HG03439 (cell line): ENCODE results near the gene CTNNBIP1.

ENCODE experiments used
- ATAC-seq: cut with Tn5 transposase; IDR thresholded peaks from one replicate; pipeline ENCODE4 v1.9.1; 2021; ENCODE audit warnings: mild to moderate bottlenecking, moderate library complexity; ENCODE audit not compliant: unreplicated experiment

CTNNBIP1 gene

GRCh38 chr1:9858293-9859035 lies 51.6 kb downstream of the CTNNBIP1 start:
- ATAC-seq, result no peak

- no peak for ATAC-seq
Measured at GRCh38 chr1:9855186-9855585, 54.9 kb downstream of the CTNNBIP1 start.

GRCh38 chr1:9853249-9853595 lies 56.8 kb downstream of the CTNNBIP1 start:
- no peak for ATAC-seq

DNA sequence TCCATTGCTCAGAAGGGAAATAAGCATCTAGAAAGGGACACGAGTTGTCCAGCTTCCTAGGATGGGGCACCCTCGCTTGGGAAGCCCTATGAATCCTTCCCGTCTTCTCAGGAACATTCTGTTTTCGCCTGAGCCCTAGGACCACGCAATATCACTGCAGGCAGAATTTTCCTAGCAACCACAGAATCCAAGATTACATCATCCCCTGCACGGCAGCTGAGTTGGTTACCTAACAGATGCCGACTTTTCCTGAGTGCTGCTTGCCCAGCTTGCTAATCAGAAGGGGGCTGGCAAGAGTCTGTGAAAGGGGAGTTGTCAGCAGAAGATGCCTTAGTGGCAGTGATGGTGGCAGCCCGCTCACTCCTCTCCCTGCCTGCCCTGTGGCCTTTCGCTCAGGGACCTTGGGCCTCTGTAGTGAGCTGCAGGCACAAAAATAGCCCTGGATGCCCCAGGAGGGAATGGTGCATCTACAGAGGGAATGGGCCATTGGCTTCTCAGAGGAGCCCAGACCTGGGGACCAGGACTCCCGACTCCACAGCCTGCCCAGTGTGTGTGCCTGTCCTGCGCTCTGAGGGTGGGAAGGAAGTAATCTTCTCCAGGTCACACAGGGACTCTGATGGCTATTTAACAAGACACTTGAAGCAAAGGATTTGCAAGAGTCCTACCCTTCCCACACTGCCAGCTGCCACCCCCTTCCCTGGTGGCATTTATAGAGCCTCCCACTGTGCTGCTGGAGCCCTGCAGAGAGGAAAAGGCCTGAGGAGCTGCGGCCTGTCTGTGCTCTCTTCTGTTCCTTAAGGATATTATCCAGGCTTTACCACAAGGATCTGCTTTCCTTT lies 57.4 kb downstream of the CTNNBIP1 start:
- no peak for ATAC-seq

- ATAC-seq, result no peak
Measured at GRCh38 chr1:9852004-9852403, 58.1 kb downstream of the CTNNBIP1 start.

DNA sequence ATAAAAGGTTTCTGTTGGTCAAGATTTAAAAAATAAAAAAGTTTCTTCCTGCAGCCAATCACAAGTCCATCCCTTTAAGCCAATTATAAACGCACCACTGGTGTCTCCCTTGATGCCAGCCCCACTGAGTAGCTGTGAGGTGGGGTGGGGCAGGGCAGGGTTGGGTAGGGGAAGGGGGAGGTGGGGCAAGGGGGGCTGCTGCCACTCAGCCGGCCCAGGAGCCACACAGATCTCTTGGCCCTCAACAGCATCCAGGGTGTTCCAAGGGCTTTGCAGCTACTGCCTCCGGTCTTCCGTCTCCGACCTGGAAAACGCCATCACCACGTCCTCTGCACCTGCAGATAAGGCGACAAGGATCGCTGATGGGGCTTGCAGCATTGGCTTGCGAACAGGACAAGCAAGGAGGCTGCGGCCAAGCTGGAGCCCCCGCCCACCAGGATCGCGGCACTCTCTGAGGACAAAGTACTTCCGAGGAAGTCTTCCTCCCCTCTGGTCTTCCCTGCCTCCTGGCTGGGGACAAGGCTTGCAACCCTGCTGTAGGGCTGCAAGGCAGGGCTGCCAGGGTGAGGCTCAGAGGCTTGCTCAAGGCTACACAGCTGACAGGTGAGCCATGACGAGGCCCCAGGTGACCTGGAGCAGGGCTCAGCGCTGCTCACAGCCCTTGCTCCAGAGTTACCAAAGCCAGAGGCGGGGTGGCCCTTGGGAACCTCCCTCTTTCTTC lies 59.5 kb downstream of the CTNNBIP1 start:
- ATAC-seq, result no peak

DNA sequence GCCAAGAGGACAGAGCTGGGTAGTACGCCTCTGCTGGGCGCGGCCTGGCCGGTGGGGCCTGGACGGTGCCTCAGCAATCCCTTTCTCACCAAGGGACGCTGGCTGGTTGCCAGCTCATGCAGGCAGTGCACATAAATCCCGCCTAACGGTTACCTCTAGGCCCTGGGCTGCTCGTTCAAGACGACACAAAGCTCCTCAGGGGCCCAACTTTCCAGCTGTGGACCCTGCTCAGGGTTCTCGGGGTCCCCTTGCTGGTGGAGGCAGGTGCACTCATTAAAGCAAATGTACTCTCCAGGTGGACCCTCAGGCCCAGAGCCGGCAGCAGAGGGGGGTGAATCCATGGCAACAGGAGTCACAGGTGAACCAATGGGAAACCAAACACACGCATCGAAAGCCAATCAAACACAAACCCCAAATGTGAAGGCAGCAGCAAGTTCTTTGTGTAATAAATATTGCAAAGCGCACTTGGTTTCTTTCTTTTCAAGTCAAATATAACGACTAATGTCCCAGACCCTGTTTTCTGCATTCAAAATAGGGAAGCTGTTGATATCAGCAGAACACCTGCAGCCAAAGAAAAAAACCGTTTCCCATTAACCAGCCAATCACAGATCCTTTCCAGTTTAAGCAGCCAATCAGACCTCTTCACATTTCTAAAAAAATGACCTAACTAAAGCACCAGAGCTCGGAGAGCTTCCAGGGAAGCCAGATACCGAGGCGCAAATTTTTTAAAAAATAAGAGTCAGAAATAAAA lies 60.2 kb downstream of the CTNNBIP1 start:
- no peak for ATAC-seq

GRCh38 chr1:9848022-9848421 lies 62.0 kb downstream of the CTNNBIP1 start:
- ATAC-seq, result no peak

GRCh38 chr1:9847269-9847668 lies 62.8 kb downstream of the CTNNBIP1 start:
- no peak for ATAC-seq

- no peak for ATAC-seq
Measured at GRCh38 chr1:9846611-9847171, 63.4 kb downstream of the CTNNBIP1 start.

DNA sequence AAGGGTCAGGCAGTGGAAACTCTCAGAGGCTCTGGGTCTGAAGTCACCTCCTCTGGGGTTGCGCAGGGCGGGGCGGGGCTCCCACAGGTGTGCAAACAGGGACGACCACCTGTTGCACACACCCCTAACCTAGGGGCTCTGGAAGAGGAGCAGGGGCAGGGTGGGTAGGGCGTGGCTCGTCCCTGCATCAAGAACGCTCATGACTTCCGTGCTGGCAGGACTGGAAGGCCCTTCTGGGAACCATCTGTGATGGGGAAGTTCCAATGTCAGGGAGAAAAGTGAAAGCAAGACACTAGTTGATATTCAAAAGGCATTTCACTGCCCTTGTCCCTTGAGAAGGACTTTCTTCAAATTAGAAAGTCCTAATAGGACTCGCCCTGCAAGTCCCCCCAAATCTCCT lies 64.2 kb downstream of the CTNNBIP1 start:
- ATAC-seq, result no peak

DNA sequence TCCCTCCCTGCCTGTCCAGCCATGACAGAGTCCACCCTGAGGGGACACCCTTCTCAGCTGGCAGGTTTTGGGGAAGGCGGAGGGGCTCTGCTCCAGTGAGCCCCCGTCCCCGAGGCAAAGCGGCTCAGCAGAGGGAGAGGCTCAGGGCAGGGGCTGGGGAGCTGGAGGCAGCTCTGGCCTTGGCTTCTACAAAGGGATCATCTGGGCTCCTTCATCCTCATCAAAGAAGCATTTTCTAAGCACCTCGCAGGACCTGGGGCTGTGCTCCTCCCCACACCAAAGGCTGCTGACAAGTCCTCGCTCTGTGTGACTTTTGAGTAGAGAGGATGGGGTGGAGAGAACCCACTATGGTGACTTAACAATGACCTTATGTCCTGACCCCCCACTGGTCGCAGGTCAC lies 65.3 kb downstream of the CTNNBIP1 start:
- no peak for ATAC-seq

GRCh38 chr1:9844106-9844505 lies 66.0 kb downstream of the CTNNBIP1 start:
- no peak for ATAC-seq

DNA sequence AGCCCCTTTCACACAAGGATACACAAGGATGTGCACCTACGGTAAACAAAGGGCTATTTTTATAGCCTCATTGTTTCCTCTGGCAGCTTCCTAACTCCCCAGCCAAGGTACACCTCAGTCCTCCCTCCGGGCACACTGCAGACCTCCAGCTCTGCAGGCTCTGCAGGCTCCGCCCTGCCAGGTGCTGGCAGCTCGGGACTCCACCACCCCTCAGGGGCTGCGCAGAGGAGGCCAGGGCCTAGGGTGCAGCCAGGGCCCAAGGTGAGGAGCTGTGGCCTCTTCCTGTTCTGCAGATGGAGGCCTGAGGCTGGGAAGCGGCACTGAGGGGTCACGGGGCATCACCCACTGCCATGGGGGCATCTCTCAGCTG lies 66.5 kb downstream of the CTNNBIP1 start:
- ATAC-seq, result no peak

- no peak for ATAC-seq
Measured at GRCh38 chr1:9842781-9843575, 67.1 kb downstream of the CTNNBIP1 start.

DNA sequence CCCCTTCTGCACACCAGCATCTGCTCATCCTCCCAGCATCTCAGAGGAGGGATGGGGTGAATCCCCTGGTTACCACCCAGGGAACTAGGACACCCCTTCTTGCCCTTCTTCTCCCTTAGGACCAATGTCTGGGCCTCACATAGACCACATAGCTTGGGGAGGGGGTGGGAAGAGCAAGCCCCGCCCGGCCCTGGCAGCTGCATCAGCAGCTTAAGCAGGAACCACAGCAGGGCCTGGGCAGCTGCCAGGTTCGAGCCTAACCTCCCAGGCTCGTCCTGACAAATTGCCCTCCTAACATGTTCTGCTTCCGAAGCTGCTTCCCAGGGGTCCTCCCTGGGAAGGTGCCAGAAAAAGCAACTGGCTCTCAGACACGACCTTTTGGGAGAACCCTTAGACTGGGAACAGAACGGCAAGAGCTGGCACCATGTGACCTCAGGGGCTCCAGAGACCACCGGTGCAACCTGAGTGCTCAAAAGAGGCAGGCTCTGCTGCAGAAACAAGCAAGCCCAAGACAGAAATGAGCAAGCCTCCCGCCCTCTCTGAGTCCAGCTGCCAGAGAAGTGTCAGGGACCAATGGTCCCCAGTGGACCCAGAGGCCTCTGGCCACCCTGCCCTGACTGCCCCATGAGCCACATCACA lies 67.9 kb downstream of the CTNNBIP1 start:
- no peak for ATAC-seq

- no peak for ATAC-seq
Measured at GRCh38 chr1:9841460-9841859, 68.6 kb downstream of the CTNNBIP1 start.

DNA sequence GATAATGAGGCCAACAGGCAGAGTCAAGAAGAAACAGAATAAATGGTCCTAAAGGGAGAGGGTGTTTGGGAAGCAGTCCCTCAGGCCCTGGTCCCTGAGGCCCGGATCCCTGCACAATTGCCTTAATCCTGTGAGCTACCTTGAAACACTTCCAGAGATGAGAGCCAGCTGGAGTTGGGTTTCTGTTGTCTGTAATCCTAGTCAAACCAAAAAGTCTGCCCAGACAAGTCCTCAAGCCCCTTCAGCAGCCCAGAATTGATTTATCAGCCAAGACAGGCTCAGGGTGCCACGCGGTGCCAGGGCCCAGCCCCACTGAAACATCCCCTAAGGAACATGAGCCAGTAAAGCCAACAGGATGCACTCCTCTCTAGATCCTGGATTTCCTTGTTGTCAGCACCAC lies 69.9 kb downstream of the CTNNBIP1 start:
- ATAC-seq, result no peak

DNA sequence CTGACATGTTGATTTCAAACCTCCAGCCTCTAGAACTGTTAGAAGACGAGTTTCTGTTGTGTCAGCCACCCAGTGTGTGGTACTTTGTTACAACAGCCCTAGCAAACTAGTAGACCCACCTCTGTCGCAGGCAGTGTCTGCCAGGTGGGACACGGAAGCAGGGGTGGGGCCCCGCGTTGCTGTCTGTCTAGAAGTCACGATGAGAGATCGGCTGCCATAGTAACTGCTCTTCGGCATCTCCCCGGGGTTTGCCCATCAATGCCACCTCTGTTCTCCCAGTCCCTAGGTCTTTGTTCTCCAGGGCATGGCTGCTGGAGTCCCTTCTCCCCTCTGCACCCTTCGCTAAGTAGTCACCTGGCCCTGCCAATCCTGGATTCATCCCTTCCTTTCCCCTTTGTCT lies 71.1 kb downstream of the CTNNBIP1 start:
- ATAC-seq, result no peak

DNA sequence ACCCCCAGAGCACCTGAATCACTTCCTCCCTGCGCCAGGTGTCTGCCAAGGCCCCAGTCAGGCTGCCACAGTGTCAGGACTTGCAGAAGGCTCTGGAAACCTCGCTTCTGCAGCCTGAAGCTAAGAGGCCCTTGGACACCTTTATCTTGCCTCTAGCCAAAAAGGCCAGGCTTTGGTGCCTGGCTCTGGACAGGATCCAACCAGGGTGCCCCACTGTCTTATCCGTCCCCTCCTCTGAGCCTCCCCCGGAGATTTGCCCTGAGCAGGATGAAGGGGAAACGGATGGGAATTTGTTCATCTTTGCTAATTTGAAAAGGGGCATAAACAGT lies 73.5 kb downstream of the CTNNBIP1 start:
- no peak for ATAC-seq
